GM23248 (cell line): ENCODE data around the gene KANTR. TPM values are rescaled to one million over a fixed set of nuclear protein-coding genes. Genes with fewer than 3 reads are reported as not detected.
A peak's percentile ranks its signal among the peaks of the same experiment; 100 is the strongest.

ENCODE experiments used
- DNase-seq: peaks from one replicate; pipeline ENCODE4 v3.0.0-alpha.2; 2015
- H2AFZ ChIP-seq: fragments of 200-600 bp; sonication (generic); 2 replicates; pipeline ENCODE4 v1.6.1; 2016; ENCODE audit warnings: antibody characterized with exemption
- H3F3A ChIP-seq: fragments of 200-600 bp; sonication (generic); 2 replicates; pipeline ENCODE4 v1.6.1; 2016; ENCODE audit warnings: mild to moderate bottlenecking, antibody characterized with exemption, mixed run types; ENCODE audit not compliant: insufficient read depth
- H3K27ac ChIP-seq: fragments of 200-600 bp; sonication (generic); 2 replicates; pipeline ENCODE4 v1.5.1; 2016; ENCODE audit warnings: mild to moderate bottlenecking
- H3K27me3 ChIP-seq: fragments of 200-600 bp; sonication (generic); replicated peaks from 2 replicates; pipeline ENCODE4 v1.6.1; 2016; ENCODE audit warnings: mild to moderate bottlenecking; ENCODE audit not compliant: insufficient read depth
- H3K36me3 ChIP-seq: fragments of 200-600 bp; sonication (generic); 2 replicates; pipeline ENCODE4 v1.6.1; 2016; ENCODE audit warnings: low read depth, mild to moderate bottlenecking
- H3K4me1 ChIP-seq: fragments of 200-600 bp; sonication (generic); 2 replicates; pipeline ENCODE4 v1.6.1; 2016; ENCODE audit warnings: mild to moderate bottlenecking; ENCODE audit not compliant: insufficient read depth
- H3K4me2 ChIP-seq: fragments of 200-600 bp; sonication (generic); one replicate; pipeline ENCODE4 v1.6.1; 2016; ENCODE audit warnings: mild to moderate bottlenecking; ENCODE audit not compliant: unreplicated experiment
- H3K4me3 ChIP-seq: fragments of 200-600 bp; sonication (generic); 2 replicates; pipeline ENCODE4 v1.5.1; 2016; ENCODE audit warnings: mild to moderate bottlenecking
- H3K79me2 ChIP-seq: fragments of 200-600 bp; sonication (generic); 2 replicates; pipeline ENCODE4 v1.6.1; 2016; ENCODE audit warnings: mild to moderate bottlenecking; ENCODE audit not compliant: insufficient read depth
- H3K9ac ChIP-seq: fragments of 200-600 bp; sonication (generic); 2 replicates; pipeline ENCODE4 v1.6.1; 2016; ENCODE audit warnings: mild to moderate bottlenecking
- H3K9me2 ChIP-seq: fragments of 200-600 bp; sonication (generic); 2 replicates; pipeline ENCODE4 v1.6.1; 2016; ENCODE audit warnings: mixed run types, mild to moderate bottlenecking, moderate library complexity; ENCODE audit not compliant: insufficient read depth
- H3K9me3 ChIP-seq: fragments of 200-600 bp; sonication (generic); one replicate; pipeline ENCODE4 v1.6.1; 2017; ENCODE audit warnings: low read depth
- H4K20me1 ChIP-seq: fragments of 200-600 bp; sonication (generic); 2 replicates; pipeline ENCODE4 v1.6.0; 2016; ENCODE audit not compliant: insufficient read depth
- EZH2 ChIP-seq: fragments of 200-600 bp; sonication (generic); IDR thresholded peaks from 2 replicates; pipeline ENCODE4 v1.6.1; 2018; ENCODE audit warnings: antibody characterized with exemption, mild to moderate bottlenecking; ENCODE audit not compliant: insufficient read depth, poor library complexity, severe bottlenecking
- EZH2phosphoT487 ChIP-seq: fragments of 200-600 bp; sonication (generic); IDR thresholded peaks from 2 replicates; pipeline ENCODE4 v1.6.1; 2018; ENCODE audit warnings: antibody characterized with exemption, moderate library complexity, mild to moderate bottlenecking, low read depth; ENCODE audit not compliant: insufficient read depth
- WGBS, 2 experiments: methylation state at CpG; one replicate each; pipeline ENCODE4 v1.1.6; 2015 to 2017; ENCODE audit warnings: low lambda C conversion rate in 2 of 2, low coverage in 1 of 2; ENCODE audit errors: missing lambda C conversion rate in 2 of 2; 5-methylcytosine and 5-hydroxymethylcytosine counted together
- in situ Hi-C: fragments of 300-500 bp; cut with MboI; formaldehyde crosslinking; loops from 2 replicates; pipeline ENCODE4 v1.15.0; 2020
- polyA plus RNA-seq: library from polyadenylated mRNA; unstranded; fragments of >200 nt; fragmentation: Nextera tagmentation; extraction: Ambion mirVana; gene quantifications from 2 replicates; pipeline ENCODE4 v1.2.1, GENCODE V29; 2016
- total RNA-seq: library from RNA; depleted of rRNA; stranded (reverse); fragments of >200 nt; shearing (Covaris generic); gene quantifications from 2 replicates; pipeline ENCODE4 v1.2.3, GENCODE V29; 2014

Gene KANTR
- total and polyA plus RNA-seq, 2 experiments from 2014 or later: 0.79 to 2.1 TPM

DNA sequence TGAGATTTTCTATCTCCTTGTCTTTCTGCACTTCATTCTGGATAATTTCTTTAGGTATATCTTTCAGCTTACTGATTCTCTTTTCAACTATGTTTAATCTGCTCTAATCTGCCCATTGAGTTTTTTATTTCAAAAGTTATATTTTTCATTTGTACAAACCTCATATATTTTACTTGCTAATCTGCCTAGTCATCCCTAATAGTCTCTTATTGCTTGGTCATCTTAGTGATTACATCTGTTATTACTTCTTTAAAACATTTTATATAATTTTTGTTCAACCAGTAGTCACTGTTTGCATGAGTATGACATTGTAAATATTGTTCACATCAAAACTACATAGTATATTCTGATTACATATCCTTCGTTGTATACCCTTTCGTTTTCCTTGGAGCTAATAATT, 32.4 kb downstream of the KANTR start:
- no peak overlapping the region for H3K27ac ChIP-seq
- WGBS, 2 experiments: 97 to 100% methylated on average over 2 of the region's 2 CpGs
- H3K9me2 ChIP-seq: no peaks in the 10 kb centered on the region
- H3K4me1 ChIP-seq: peaks cover 26% of the 10 kb centered on the region
- H4K20me1 ChIP-seq: no peaks in the 10 kb centered on the region
- H3K4me3 ChIP-seq: no peak overlapping the region
- H3F3A ChIP-seq: peaks cover 6% of the 10 kb centered on the region; the same call in 1 of the 2 replicates
- no peak for TF ChIP-seq EZH2
- TF ChIP-seq EZH2phosphoT487: no peak
- no peaks in the 10 kb centered on the region for H3K9me3 ChIP-seq
- H3K36me3 ChIP-seq: no peaks in the 10 kb centered on the region
- H3K27me3 ChIP-seq: no peaks in the 10 kb centered on the region
- no peak overlapping the region for H2AFZ ChIP-seq
- no peak overlapping the region for H3K4me2 ChIP-seq
- DNase-seq: no peak
- H3K9ac ChIP-seq: no peak overlapping the region
- no peaks in the 10 kb centered on the region for H3K79me2 ChIP-seq
- in situ Hi-C loops: no loop called here

DNA sequence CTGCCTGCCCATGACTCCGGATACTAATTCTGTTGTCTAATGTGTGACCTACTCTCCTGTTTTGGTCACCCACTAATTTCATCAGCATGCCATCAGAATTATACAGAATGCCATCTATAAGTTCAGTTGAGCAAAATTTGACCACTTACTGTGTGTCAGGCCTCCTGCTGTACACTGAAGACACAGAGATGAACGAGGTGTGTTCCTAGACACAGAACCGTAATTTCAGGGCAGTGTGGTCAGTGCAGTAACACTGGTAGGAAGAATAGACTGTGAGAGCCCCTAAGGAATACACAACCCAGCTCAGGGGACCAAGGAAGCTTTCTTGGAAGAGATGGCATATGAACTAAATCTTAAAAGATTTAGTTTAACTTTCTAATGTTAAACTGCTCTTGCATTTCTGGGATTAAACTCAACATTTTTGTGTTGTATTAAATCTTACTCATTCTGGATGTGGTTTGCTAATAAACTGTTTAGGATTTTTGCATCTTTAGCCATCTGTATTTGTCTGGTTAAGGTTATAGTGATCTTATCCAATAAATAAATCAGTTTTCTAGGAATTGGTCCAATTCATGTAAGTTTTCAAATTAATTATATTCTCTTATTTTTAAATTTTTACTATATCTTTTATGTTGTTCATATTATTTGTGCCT, 34.3 kb downstream of the KANTR start:
- peak; percentile 49 for DNase-seq
- peak overlapping the region; percentile 67 for H3K27ac ChIP-seq
- 39 to 49% methylated on average over 3 of the region's 3 CpGs for WGBS, 2 experiments
- TF ChIP-seq EZH2 (no peak), EZH2phosphoT487 (no peak)
- peak overlapping the region; percentile 51; the same call in 1 of the 2 replicates for H2AFZ ChIP-seq
- H3K79me2 ChIP-seq: no peaks in the 10 kb centered on the region
- no peaks in the 10 kb centered on the region for H3K27me3 ChIP-seq
- in situ Hi-C loops: no loop called here
- peaks cover 26% of the 10 kb centered on the region for H3K4me1 ChIP-seq
- no peaks in the 10 kb centered on the region for H3K9me2 ChIP-seq
- H3K36me3 ChIP-seq: no peaks in the 10 kb centered on the region
- no peaks in the 10 kb centered on the region for H3K9me3 ChIP-seq
- H3K4me3 ChIP-seq: no peak overlapping the region
- H3K9ac ChIP-seq: no peak overlapping the region
- no peaks in the 10 kb centered on the region for H4K20me1 ChIP-seq
- H3K4me2 ChIP-seq: peak overlapping the region; percentile 42
- peaks cover 6% of the 10 kb centered on the region; the same call in 1 of the 2 replicates for H3F3A ChIP-seq

DNA sequence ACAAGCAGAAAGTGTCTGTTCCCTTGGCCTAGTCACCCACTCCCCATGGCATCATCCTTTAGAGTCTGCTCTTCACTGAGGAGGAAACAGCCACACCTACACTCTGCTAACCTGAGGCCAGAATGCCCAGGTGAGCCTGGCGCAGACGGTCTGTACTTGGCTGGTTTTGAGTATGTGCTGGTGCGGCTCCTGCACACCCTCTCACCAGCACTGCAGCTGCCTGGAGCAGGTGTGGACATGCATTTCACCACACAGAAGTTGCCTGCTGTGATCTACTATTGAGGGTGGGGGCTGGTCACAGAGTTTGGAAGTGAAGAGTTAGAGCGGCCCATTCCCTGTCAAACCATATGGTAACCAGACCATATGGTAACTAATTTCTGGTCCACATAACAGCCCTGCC, 39.5 kb downstream of the KANTR start:
- Histone ChIP-seq H3K9me2 (no peaks in the 10 kb centered on the region), H3K4me2 (no peak overlapping the region), H3K4me3 (no peak overlapping the region), H3K36me3 (no peaks in the 10 kb centered on the region), H3K27ac (no peak overlapping the region), H3K9ac (no peak overlapping the region), H2AFZ (no peak overlapping the region), H3K27me3 (no peaks in the 10 kb centered on the region), H3K79me2 (no peaks in the 10 kb centered on the region), H3K4me1 (no peaks in the 10 kb centered on the region), H4K20me1 (no peaks in the 10 kb centered on the region), H3F3A (no peaks in the 10 kb centered on the region), H3K9me3 (no peaks in the 10 kb centered on the region)
- no peak for DNase-seq
- in situ Hi-C loops: no loop called here
- WGBS, 2 experiments: 90 to 93% methylated on average over 3 to 4 of the region's 4 CpGs
- no peak for TF ChIP-seq EZH2
- no peak for TF ChIP-seq EZH2phosphoT487

DNA sequence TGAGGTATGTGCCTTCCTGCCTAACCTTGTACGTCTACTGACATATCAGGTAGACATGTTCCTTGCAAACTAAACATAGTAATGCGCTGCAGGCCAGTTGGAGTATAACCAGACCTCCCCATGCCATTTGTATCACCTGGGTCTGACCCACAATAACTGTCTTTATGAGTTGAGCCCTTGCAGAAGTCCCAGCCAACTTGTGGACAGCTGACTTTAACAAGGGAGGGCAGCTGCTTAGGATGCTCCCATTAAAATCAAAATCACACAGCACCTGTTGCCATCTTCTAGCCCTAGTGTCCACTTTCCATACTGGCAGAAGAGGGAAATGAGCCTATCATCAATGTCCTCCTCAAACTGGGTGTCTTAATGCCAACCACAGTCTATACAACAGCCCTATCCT, 41.6 kb downstream of the KANTR start:
- no peaks in the 10 kb centered on the region for H3K27me3 ChIP-seq
- no peaks in the 10 kb centered on the region for H4K20me1 ChIP-seq
- no peaks in the 10 kb centered on the region for H3F3A ChIP-seq
- H3K79me2 ChIP-seq: no peaks in the 10 kb centered on the region
- DNase-seq: no peak
- no peak overlapping the region for H3K9ac ChIP-seq
- H3K4me3 ChIP-seq: no peak overlapping the region
- no peaks in the 10 kb centered on the region for H3K4me1 ChIP-seq
- no peak overlapping the region for H3K27ac ChIP-seq
- H3K36me3 ChIP-seq: no peaks in the 10 kb centered on the region
- H3K9me2 ChIP-seq: no peaks in the 10 kb centered on the region
- no peak for TF ChIP-seq EZH2
- no peak overlapping the region for H2AFZ ChIP-seq
- 96 to 100% methylated on average over 2 of the region's 2 CpGs for WGBS, 2 experiments
- H3K9me3 ChIP-seq: no peaks in the 10 kb centered on the region
- no peak overlapping the region for H3K4me2 ChIP-seq
- in situ Hi-C loops: no loop called here
